Spleen (tissue), 7 donors: ENCODE measurements around the gene DLGAP5.

Source experiments
- POLR2A ChIP-seq, 3 donors: fragments of 450-650 bp; IDR thresholded peaks; one replicate each; pipeline ENCODE4 v1.5.1; 2017; ENCODE audit warnings: antibody characterized with exemption in 3 of 3, mild to moderate bottlenecking in 1 of 3
- POLR2AphosphoS5 ChIP-seq, 3 donors: sonication (generic); formaldehyde crosslinking; IDR thresholded peaks; one replicate each; pipeline ENCODE4 v1.5.1; 2017; ENCODE audit warnings: antibody characterized with exemption in 3 of 3
- TF ChIP-seq, protein P1 (sequence below), 11 experiments: fragments of 200-600 bp in 7 of 11; fragments of 450-650 bp in 4 of 11; sonication (generic) in 4 of 11; IDR thresholded peaks in 8 of 11; conservative IDR thresholded peaks in 3 of 11; 1 replicate in 7 of 11; 2 replicates in 4 of 11; pipeline versions ENCODE4 v1.4.0 to v1.8.0; 2016 to 2021; ENCODE audit warnings: antibody characterized with exemption in 11 of 11, inconsistent platforms in 4 of 11, mild to moderate bottlenecking in 1 of 11
- donor health status: DM: no; HTN: no; CAD: no; lungs with moderate emphysema.
- donor health status: DM: no; HTN: no; CAD: no.
- donor health status: DM: no; HTN: no; CAD: no.

DNA sequence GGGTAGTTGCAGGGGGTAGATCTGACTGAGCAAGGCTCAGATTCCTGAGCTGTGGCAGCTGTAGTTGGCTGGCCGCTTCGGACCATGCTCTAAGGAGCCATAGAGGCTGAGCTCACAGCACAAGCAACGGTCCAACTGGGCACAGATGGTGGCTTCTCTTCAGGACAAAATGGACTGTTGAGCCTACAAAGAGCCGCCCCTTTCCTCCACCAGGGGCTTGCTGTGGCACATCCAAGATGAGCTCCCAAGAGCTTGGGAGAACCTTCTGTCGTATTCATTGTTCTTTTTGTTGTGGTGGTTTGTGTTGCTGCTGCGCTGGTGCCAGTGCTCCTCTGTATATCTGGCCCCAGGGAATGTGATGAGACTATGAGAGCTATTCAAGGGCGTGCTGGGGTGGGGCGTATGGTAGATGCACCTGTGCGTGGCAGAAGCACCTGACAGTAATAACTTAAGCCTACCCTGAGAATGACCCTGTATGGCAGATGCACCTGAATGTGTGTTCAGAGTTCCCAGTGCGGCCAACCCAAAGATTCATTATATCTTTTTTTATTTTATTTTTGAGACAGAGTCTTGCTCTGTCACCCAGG lies 80.2 kb downstream of the DLGAP5 start:
- TF ChIP-seq, protein P1, sequence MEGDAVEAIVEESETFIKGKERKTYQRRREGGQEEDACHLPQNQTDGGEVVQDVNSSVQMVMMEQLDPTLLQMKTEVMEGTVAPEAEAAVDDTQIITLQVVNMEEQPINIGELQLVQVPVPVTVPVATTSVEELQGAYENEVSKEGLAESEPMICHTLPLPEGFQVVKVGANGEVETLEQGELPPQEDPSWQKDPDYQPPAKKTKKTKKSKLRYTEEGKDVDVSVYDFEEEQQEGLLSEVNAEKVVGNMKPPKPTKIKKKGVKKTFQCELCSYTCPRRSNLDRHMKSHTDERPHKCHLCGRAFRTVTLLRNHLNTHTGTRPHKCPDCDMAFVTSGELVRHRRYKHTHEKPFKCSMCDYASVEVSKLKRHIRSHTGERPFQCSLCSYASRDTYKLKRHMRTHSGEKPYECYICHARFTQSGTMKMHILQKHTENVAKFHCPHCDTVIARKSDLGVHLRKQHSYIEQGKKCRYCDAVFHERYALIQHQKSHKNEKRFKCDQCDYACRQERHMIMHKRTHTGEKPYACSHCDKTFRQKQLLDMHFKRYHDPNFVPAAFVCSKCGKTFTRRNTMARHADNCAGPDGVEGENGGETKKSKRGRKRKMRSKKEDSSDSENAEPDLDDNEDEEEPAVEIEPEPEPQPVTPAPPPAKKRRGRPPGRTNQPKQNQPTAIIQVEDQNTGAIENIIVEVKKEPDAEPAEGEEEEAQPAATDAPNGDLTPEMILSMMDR (IDR thresholded peaks at IDR 0.05 in 8 of 11, conservative IDR thresholded peaks at IDR 0.05 in 3 of 11), result no peak
- TF ChIP-seq POLR2A (IDR thresholded peaks at IDR 0.05) (no peak), POLR2AphosphoS5 (IDR thresholded peaks at IDR 0.05) (no peak)
